Kidney (tissue), 14 donors: ENCODE measurements around the gene PLPPR1. TPM values are rescaled to one million over a fixed set of nuclear protein-coding genes. Genes with fewer than 3 reads are reported as not detected.

Experiments
- DNase-seq, 5 donors: peaks; one replicate each; pipeline ENCODE4 v3.0.0-alpha.2; 2013 to 2020
- FAIRE-seq: peaks from 2 replicates; lab custom pipeline; 2012; peaks lifted over from hg19 to GRCh38; lab: Jason Lieb, UNC
- H3K27ac ChIP-seq, 2 donors: one replicate each; pipeline ENCODE4 v1.7.0; 2013; ENCODE audit warnings: low read depth in 2 of 2, low read length in 2 of 2, inconsistent platforms in 1 of 2
- H3K27me3 ChIP-seq: one replicate; pipeline ENCODE4 v1.7.1; 2013; ENCODE audit warnings: low read length, inconsistent platforms; ENCODE audit not compliant: control insufficient read depth, insufficient read depth
- H3K36me3 ChIP-seq, 3 donors: one replicate each; pipeline versions ENCODE4 v1.7.0 to v1.7.1; 2013; ENCODE audit warnings: low read length in 3 of 3, control low read depth in 1 of 3, inconsistent platforms in 1 of 3; ENCODE audit not compliant: insufficient read depth in 3 of 3, control insufficient read depth in 2 of 3
- H3K4me1 ChIP-seq, 3 donors: one replicate each; pipeline versions ENCODE4 v1.7.0 to v1.7.1; 2013; ENCODE audit warnings: low read length in 3 of 3, inconsistent platforms in 1 of 3, low read depth in 1 of 3; ENCODE audit not compliant: control insufficient read depth in 2 of 3, insufficient read depth in 2 of 3
- H3K4me3 ChIP-seq, 3 donors: one replicate each; pipeline versions ENCODE4 v1.7.0 to v1.8.1; 2013; ENCODE audit warnings: low read length in 3 of 3, control low read depth in 1 of 3, inconsistent platforms in 1 of 3
- H3K9ac ChIP-seq, 3 donors: one replicate each; pipeline versions ENCODE4 v1.7.0 to v1.7.1; 2013; ENCODE audit warnings: low read length in 3 of 3, control low read depth in 1 of 3, inconsistent platforms in 1 of 3
- H3K9me3 ChIP-seq, 3 donors: one replicate each; pipeline versions ENCODE4 v1.7.0 to v1.7.1; 2013; ENCODE audit warnings: low read length in 3 of 3, control low read depth in 1 of 3, inconsistent platforms in 1 of 3; ENCODE audit not compliant: control insufficient read depth in 2 of 3, insufficient read depth in 1 of 3
- intact Hi-C: fragments of 100-400 bp; cut with DNase I; formaldehyde crosslinking; loops from one replicate; pipeline ENCODE4 v1.11.1; 2022
- polyA plus RNA-seq: library from polyadenylated mRNA; stranded (reverse); fragments of 350-450 nt; fragmentation: Illumina TruSeq; extraction: RNeasy Lipid Tissue Mini Kit (QIAGEN cat#74804); gene quantifications from one replicate; pipeline ENCODE4 v1.2.3, GENCODE V29; 2014; ENCODE audit warnings: low read depth, low replicate concordance; ENCODE audit not compliant: insufficient read depth
- total RNA-seq: library from RNA; stranded (reverse); fragmentation: NEBNext Ultra II Directional; extraction: Animal tissue kit (Norgen Biotek cat#: 25700); gene quantifications from one replicate; pipeline ENCODE4 v1.2.1, GENCODE V29; 2021
- TF ChIP-seq, protein P1 (sequence below): IDR thresholded peaks from 3 replicates; pipeline ENCODE4 v1.5.1; 2012; ENCODE audit warnings: mild to moderate bottlenecking, moderate library complexity, borderline replicate concordance; ENCODE audit not compliant: insufficient read depth; ENCODE audit errors: extremely low read depth
- donor health status: control.
- donor health status: control.
- donor health status: control.
- donor health status: control.
- donor health status: control.
- donor health status: DM: yes; HTN: yes; CAD: no.
- donor health status: Normal renal cell carcinoma (clear cell type).

The PLPPR1 gene
- total and polyA plus RNA-seq, 2 donors from 2014 or later, result 0.98 to 21.6 TPM

GRCh38 chr9:101212661-101213060 is 184.1 kb downstream of the PLPPR1 start:
- no peaks in the 10 kb centered on the region for H3K27me3 ChIP-seq
- DNase-seq, result no peak
- TF ChIP-seq, protein P1, sequence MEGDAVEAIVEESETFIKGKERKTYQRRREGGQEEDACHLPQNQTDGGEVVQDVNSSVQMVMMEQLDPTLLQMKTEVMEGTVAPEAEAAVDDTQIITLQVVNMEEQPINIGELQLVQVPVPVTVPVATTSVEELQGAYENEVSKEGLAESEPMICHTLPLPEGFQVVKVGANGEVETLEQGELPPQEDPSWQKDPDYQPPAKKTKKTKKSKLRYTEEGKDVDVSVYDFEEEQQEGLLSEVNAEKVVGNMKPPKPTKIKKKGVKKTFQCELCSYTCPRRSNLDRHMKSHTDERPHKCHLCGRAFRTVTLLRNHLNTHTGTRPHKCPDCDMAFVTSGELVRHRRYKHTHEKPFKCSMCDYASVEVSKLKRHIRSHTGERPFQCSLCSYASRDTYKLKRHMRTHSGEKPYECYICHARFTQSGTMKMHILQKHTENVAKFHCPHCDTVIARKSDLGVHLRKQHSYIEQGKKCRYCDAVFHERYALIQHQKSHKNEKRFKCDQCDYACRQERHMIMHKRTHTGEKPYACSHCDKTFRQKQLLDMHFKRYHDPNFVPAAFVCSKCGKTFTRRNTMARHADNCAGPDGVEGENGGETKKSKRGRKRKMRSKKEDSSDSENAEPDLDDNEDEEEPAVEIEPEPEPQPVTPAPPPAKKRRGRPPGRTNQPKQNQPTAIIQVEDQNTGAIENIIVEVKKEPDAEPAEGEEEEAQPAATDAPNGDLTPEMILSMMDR, result no peak
- H3K27ac ChIP-seq, result no peak overlapping the region
- no peak overlapping the region for H3K4me3 ChIP-seq
- no peaks in the 10 kb centered on the region for H3K9me3 ChIP-seq
- H3K36me3 ChIP-seq, result no peaks in the 10 kb centered on the region
- no peak for FAIRE-seq
- H3K4me1 ChIP-seq, result peaks cover 0 to 6% (median 0%) of the 10 kb centered on the region in 3 donors
- no peak overlapping the region for H3K9ac ChIP-seq
- intact Hi-C loops, result no loop called here

DNA sequence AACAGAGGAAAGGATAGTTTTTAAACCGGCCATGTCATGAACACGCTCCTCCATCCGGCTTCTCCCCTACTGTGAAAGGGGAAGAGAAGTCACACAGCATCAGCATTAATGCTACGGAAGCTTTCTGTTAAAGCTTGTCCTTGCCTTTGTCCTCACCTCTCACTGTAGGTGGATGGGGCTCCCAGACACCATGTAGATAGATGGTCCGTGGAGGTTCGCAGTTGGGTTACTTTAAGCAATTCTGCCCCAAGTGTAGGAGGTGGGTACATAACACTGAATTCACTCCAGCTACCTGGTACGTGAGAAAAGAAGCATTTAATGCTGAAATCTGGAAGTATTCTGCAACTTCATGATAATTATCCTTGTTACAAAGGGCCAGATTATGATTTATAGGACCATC is 190.5 kb downstream of the PLPPR1 start:
- Histone ChIP-seq H3K4me1 (peaks cover 0 to under 1% (median 0%) of the 10 kb centered on the region in 3 donors), H3K27ac (no peak overlapping the region), H3K27me3 (no peaks in the 10 kb centered on the region), H3K9me3 (no peaks in the 10 kb centered on the region), H3K9ac (no peak overlapping the region), H3K4me3 (no peak overlapping the region), H3K36me3 (no peaks in the 10 kb centered on the region)
- TF ChIP-seq, protein P1, result no peak
- DNase-seq, result no peak
- intact Hi-C loops, result no loop called here
- no peak for FAIRE-seq

DNA sequence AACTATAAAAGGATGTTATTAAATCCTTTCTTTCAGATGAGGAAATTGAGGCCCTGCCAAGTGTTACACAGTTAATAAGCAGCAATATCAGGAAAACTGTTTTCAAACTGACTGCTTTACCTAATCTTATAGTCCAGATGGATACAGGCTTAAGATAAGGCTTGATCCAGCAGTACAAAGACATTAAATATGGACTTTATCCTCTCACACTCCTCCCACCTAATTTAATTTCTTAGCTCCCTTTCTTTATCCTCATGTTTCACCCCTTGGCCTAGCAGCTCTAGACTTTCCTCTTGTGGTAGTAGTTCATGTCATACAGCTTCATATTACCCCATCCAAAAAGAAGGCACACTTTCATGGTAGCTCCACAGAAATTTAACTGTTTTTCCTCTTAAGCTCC is 191.8 kb downstream of the PLPPR1 start:
- H3K9me3 ChIP-seq, result no peaks in the 10 kb centered on the region
- intact Hi-C loops, result no loop called here
- no peak for FAIRE-seq

More for the DNA sequence above, 191.8 kb downstream of the PLPPR1 start:
- DNase-seq, result no peak
- Histone ChIP-seq H3K9ac (no peak overlapping the region), H3K27me3 (no peaks in the 10 kb centered on the region), H3K36me3 (no peaks in the 10 kb centered on the region), H3K4me1 (no peaks in the 10 kb centered on the region), H3K4me3 (no peak overlapping the region), H3K27ac (no peak overlapping the region)
- TF ChIP-seq, protein P1, result no peak
